Upper lobe of left lung (tissue), 6 donors: ENCODE data around the gene BNIP1. TPM values are rescaled to one million over a fixed set of nuclear protein-coding genes. Genes with fewer than 3 reads are reported as not detected.

Source experiments
- ATAC-seq, 2 donors: fragments of 200-7000 bp; cut with Tn5 transposase; one replicate each; pipeline ENCODE4 v1.9.1; 2022; ENCODE audit warnings: mild to moderate bottlenecking in 2 of 2, moderate library complexity in 2 of 2; ENCODE audit not compliant: low FRiP score in 2 of 2
- DNase-seq, 2 donors: peaks; one replicate each; pipeline ENCODE4 v3.0.0-alpha.2; 2019 to 2020
- H3K27ac ChIP-seq, 4 donors: fragments of 200-600 bp; sonication (generic); one replicate each; pipeline ENCODE4 v1.5.1; 2016 to 2019
- H3K27me3 ChIP-seq, 4 donors: fragments of 200-600 bp; sonication (generic); one replicate each; pipeline ENCODE4 v1.5.1; 2017 to 2019
- H3K36me3 ChIP-seq, 4 donors: fragments of 200-600 bp; sonication (generic); one replicate each; pipeline ENCODE4 v1.5.1; 2016 to 2019
- H3K4me1 ChIP-seq, 4 donors: fragments of 200-600 bp; sonication (generic); one replicate each; pipeline ENCODE4 v1.5.1; 2018 to 2019
- H3K4me3 ChIP-seq, 4 donors: fragments of 200-600 bp; sonication (generic); one replicate each; pipeline ENCODE4 v1.5.1; 2017 to 2019; ENCODE audit warnings: mild to moderate bottlenecking in 2 of 4, moderate library complexity in 1 of 4
- H3K9me3 ChIP-seq, 4 donors: fragments of 200-600 bp; sonication (generic); one replicate each; pipeline ENCODE4 v1.5.1; 2018 to 2019
- EP300 ChIP-seq, 4 donors: sonication (generic); formaldehyde crosslinking; IDR thresholded peaks; one replicate each; pipeline ENCODE4 v1.5.1; 2017; ENCODE audit warnings: antibody characterized with exemption in 4 of 4, control low read depth in 2 of 4
- POLR2A ChIP-seq, 4 donors: fragments of 450-650 bp; IDR thresholded peaks; one replicate each; pipeline ENCODE4 v1.5.1; 2016 to 2017; ENCODE audit warnings: antibody characterized with exemption in 4 of 4, mild to moderate bottlenecking in 2 of 4
- POLR2AphosphoS5 ChIP-seq, 2 donors: sonication (generic); formaldehyde crosslinking; IDR thresholded peaks; one replicate each; pipeline ENCODE4 v1.5.1; 2017; ENCODE audit warnings: antibody characterized with exemption in 2 of 2
- WGBS, 2 donors: methylation state at CpG; one replicate each; pipeline ENCODE4 v1.1.5; 2017 to 2018; 5-methylcytosine and 5-hydroxymethylcytosine counted together
- total RNA-seq, 6 donors: library from RNA; depleted of rRNA in 4 of 6; stranded (reverse); fragments of >200 nt in 4 of 6; gene quantifications; one replicate each; pipeline versions ENCODE4 v1.1.0 to v1.2.1, GENCODE V29; 2016 to 2021
- TF ChIP-seq, protein P1 (sequence below), 6 experiments: fragments of 450-650 bp in 4 of 6; fragments of 200-600 bp in 2 of 6; sonication (generic) in 2 of 6; IDR thresholded peaks; one replicate each; pipeline ENCODE4 v1.5.1; 2016 to 2019; ENCODE audit warnings: antibody characterized with exemption in 6 of 6
- donor health status: DM: no; HTN: no; CAD: no; lungs with moderate emphysema.
- donor health status: DM: no; HTN: yes; CAD: no; lungs with severe emphysema.

BNIP1 gene, protein sequence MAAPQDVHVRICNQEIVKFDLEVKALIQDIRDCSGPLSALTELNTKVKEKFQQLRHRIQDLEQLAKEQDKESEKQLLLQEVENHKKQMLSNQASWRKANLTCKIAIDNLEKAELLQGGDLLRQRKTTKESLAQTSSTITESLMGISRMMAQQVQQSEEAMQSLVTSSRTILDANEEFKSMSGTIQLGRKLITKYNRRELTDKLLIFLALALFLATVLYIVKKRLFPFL
- total RNA-seq, result 10 to 100 TPM in 3 of 6 donors, 1 to 10 TPM in 3; 2.1 to 12.5 (median 10.6) TPM

DNA sequence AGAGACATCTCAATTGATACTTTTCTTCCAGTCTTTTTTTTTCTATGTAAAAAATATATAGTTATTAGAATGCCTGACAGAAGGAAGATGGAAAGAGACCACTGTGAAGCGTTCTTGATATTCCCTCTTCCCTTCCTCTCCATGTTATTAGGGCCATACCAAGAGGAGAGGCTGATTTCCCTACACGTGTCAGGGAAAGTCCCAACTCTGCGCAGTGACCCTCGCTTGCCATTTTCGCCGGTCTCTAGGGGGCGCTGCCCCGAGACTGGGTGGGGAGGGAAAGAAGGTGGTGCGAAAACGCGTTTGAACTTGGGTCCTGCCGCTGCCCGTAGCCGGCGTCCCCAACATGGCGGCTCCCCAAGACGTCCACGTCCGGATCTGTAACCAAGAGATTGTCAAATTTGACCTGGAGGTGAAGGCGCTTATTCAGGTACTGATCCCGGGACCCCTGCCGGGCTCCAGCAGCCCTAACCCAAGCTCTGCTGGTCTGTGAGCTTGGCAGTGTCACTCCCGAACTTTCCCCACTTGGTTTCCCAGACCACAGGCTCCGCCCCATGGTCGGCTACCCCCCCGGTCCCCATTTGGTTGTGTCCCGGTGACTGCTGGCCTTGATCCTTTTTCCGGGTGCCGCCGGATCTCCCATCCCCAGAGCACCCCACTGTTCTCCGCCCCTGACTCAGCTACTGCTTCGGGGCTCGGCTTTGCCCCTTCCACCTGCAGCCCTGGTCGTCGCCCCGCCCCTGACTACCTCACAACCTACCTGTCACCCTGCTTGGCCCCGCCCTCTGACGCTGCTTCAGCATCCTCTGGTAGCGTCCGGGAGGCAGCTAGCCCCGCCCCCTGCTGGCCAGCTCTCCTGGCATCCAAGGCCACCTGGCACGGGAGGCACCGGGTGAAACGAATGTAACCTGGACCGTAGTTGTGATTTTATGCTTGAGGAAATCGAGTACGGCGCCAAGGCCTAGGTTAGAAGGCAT, at the start of gene BNIP1:
TSS of gene BNIP1 (plus strand) at position 332 of the 977 bp plus-strand sequence. CDS start at position 347, 15 bp downstream.
- TF ChIP-seq POLR2AphosphoS5 (IDR thresholded peaks at IDR 0.05) (peak; percentile 82 to 84), POLR2A (IDR thresholded peaks at IDR 0.05) (peak; percentile 29 to 74 (median 54)), EP300 (IDR thresholded peaks at IDR 0.05) (peak in 1 of 4 donors; percentile 76)
- TF ChIP-seq, protein P1, sequence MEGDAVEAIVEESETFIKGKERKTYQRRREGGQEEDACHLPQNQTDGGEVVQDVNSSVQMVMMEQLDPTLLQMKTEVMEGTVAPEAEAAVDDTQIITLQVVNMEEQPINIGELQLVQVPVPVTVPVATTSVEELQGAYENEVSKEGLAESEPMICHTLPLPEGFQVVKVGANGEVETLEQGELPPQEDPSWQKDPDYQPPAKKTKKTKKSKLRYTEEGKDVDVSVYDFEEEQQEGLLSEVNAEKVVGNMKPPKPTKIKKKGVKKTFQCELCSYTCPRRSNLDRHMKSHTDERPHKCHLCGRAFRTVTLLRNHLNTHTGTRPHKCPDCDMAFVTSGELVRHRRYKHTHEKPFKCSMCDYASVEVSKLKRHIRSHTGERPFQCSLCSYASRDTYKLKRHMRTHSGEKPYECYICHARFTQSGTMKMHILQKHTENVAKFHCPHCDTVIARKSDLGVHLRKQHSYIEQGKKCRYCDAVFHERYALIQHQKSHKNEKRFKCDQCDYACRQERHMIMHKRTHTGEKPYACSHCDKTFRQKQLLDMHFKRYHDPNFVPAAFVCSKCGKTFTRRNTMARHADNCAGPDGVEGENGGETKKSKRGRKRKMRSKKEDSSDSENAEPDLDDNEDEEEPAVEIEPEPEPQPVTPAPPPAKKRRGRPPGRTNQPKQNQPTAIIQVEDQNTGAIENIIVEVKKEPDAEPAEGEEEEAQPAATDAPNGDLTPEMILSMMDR (IDR thresholded peaks at IDR 0.05), result peak; percentile 85 to 93 (median 88)
- Histone ChIP-seq H3K9me3 (no peaks in the 10 kb centered on the region), H3K4me1 (peaks cover 5 to 16% (median 9%) of the 10 kb centered on the region in 4 donors), H3K36me3 (peaks cover 0 to 30% (median 15%) of the 10 kb centered on the region in 4 donors), H3K27ac (peak within 1 kb of the TSS; percentile 91 to 95 (median 92)), H3K4me3 (peak within 1 kb of the TSS; percentile 78 to 95 (median 90)), H3K27me3 (no peaks in the 10 kb centered on the region)
- 1 to 2% methylated on average over 21 to 48 of the region's 48 CpGs for WGBS, 2 donors
- DNase-seq (peak; percentile 97 to 99), ATAC-seq (peak; percentile 98)

DNA sequence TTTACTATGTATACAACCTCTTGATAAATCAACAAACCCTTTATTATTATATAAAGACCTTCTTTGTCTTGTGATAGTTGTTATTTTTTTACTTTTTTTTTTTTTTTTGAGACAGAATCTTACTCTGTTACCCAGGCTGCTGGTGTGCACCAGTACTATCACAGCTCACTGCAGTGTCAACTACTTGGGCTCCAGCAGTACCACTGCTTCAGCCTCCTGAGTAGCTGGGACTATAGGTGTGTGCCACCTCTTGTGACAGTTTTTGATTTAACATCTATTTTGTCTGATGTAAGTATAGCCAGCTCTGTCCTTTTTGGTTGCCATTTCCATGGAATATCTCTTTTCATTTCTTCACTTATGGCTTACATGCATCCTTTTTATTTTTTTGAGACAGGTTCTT, 45.5 kb upstream of the BNIP1 start:
- peaks cover 11 to 26% (median 18%) of the 10 kb centered on the region in 4 donors for H3K4me1 ChIP-seq
- TF ChIP-seq EP300 (IDR thresholded peaks at IDR 0.05) (no peak), POLR2AphosphoS5 (IDR thresholded peaks at IDR 0.05) (no peak), POLR2A (IDR thresholded peaks at IDR 0.05) (no peak)
- TF ChIP-seq, protein P1 (IDR thresholded peaks at IDR 0.05), result no peak

DNA sequence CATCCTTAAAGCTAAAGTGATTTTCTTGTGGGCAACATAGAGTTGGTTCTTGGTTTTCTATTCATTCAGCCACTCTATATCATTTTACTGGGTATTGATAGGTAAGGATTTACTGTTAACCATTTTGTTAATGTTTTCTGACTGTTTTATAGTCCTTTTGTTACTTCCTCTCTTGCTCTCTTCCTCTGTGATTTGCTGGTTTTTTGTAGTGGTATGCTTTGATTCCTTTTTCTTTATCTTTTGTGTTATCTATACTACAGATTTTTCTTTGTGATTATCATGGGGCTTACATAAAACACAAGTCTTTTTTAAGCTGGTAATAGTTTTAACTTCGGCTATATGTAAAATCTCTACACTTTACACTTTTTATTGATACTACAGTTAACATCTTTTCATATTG, 44.9 kb upstream of the BNIP1 start:
- Histone ChIP-seq H3K4me1 (peaks cover 5 to 22% (median 13%) of the 10 kb centered on the region in 4 donors), H3K9me3 (peaks cover 0 to 8% (median 3%) of the 10 kb centered on the region in 4 donors), H3K36me3 (peaks cover 0 to 12% (median 8%) of the 10 kb centered on the region in 4 donors), H3K27me3 (no peaks in the 10 kb centered on the region), H3K27ac (no peak overlapping the region), H3K4me3 (no peak overlapping the region)
- WGBS, 2 donors, result 92 to 93% methylated on average over 1 of the region's 1 CpG
- TF ChIP-seq, protein P1 (IDR thresholded peaks at IDR 0.05), result no peak
- TF ChIP-seq EP300 (IDR thresholded peaks at IDR 0.05) (no peak), POLR2AphosphoS5 (IDR thresholded peaks at IDR 0.05) (no peak), POLR2A (IDR thresholded peaks at IDR 0.05) (no peak)
- no peak for DNase-seq
- ATAC-seq, result no peak

More for the DNA sequence above, 45.5 kb upstream of the BNIP1 start:
- H3K27me3 ChIP-seq, result no peaks in the 10 kb centered on the region
- DNase-seq (no peak), ATAC-seq (no peak)
- H3K4me3 ChIP-seq, result no peak overlapping the region
- peaks cover 0 to 8% (median 3%) of the 10 kb centered on the region in 4 donors for H3K9me3 ChIP-seq
- H3K36me3 ChIP-seq, result peaks cover 0 to 12% (median 8%) of the 10 kb centered on the region in 4 donors
- no peak overlapping the region for H3K27ac ChIP-seq

DNA sequence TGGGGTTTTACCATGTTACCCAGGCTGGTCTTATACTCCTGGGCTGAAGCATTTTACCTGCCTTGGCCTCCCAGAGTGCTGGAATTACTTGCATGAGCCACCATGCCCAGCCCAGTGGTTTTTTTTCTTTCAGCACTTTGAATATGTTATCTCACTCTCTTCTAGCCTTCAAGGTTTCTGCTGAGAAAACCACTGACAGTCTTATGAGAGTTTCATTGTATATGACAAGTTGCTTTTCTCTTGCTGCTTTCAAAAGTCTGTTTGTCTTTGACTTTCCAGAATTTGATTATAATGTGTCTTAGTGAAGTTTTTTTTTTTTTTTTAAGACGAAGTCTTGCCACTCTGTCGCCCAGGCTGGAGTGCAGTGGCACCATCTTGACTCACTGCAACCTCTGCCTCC, 43.1 kb upstream of the BNIP1 start:
- TF ChIP-seq POLR2AphosphoS5 (IDR thresholded peaks at IDR 0.05) (no peak), POLR2A (IDR thresholded peaks at IDR 0.05) (no peak), EP300 (IDR thresholded peaks at IDR 0.05) (no peak)
- TF ChIP-seq, protein P1 (IDR thresholded peaks at IDR 0.05), result no peak
- H3K4me3 ChIP-seq, result no peak overlapping the region
- no peak overlapping the region for H3K27ac ChIP-seq
- WGBS, 2 donors, result 92 to 100% methylated on average over 2 of the region's 2 CpGs
- H3K36me3 ChIP-seq, result peaks cover 0 to 12% (median 8%) of the 10 kb centered on the region in 4 donors
- H3K27me3 ChIP-seq, result no peaks in the 10 kb centered on the region
- peaks cover 0 to 8% (median 3%) of the 10 kb centered on the region in 4 donors for H3K9me3 ChIP-seq
- peaks cover 0 to 16% (median 9%) of the 10 kb centered on the region in 4 donors for H3K4me1 ChIP-seq
- no peak for DNase-seq
- ATAC-seq, result no peak
